Measurements from ENCODE around the gene ABCC1. TPM values are rescaled to one million over a fixed set of nuclear protein-coding genes. Genes with fewer than 3 reads are reported as not detected.
"Not testable (repeated sequence)": the region's sequence is repeated elsewhere in the genome, so short reads cannot be mapped to it uniquely, and the experiment has no call there.

ABCC1 gene
- total RNA-seq, 2 donors from 2014 or later = 33.4 to 87.7 TPM

DNA sequence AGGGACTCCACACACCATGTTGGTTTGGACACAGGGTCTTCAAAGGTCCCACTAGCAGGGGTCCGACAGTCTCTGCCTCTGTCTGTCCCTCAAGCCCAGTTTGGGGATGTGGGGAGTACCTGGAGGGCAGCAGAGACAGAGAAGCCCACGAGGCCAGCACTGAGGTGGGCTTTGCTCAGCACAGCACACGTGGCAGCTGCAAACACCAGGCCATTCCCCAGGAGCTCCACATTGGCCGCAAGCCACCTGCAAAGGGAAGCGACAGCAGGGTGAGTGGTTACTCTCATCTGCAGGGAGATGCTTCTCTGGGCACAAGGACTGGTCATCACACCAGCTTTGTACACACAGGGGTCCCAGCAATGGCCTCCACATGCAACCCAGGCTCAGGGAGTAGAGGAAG lies 211.9 kb downstream of the ABCC1 start:
- no peak for DNase-seq (ENCODE audit: low spot score)
- Histone ChIP-seq H3K27me3 (replicated peaks; ENCODE audit: insufficient read depth) (no peaks in the 10 kb centered on the region), H3K27ac (no peak overlapping the region), H3K4me3 (no peak overlapping the region), H3K9me3 (no peaks in the 10 kb centered on the region), H3K4me1 (replicated peaks) (no peaks in the 10 kb centered on the region), H3K36me3 (no peaks in the 10 kb centered on the region)
- WGBS = 68% methylated on average over 4 of the region's 5 CpGs
- TF ChIP-seq POLR2AphosphoS5 (IDR thresholded peaks at IDR 0.05) (no peak), POLR2A (IDR thresholded peaks at IDR 0.05) (no peak)
- TF ChIP-seq, protein P1, sequence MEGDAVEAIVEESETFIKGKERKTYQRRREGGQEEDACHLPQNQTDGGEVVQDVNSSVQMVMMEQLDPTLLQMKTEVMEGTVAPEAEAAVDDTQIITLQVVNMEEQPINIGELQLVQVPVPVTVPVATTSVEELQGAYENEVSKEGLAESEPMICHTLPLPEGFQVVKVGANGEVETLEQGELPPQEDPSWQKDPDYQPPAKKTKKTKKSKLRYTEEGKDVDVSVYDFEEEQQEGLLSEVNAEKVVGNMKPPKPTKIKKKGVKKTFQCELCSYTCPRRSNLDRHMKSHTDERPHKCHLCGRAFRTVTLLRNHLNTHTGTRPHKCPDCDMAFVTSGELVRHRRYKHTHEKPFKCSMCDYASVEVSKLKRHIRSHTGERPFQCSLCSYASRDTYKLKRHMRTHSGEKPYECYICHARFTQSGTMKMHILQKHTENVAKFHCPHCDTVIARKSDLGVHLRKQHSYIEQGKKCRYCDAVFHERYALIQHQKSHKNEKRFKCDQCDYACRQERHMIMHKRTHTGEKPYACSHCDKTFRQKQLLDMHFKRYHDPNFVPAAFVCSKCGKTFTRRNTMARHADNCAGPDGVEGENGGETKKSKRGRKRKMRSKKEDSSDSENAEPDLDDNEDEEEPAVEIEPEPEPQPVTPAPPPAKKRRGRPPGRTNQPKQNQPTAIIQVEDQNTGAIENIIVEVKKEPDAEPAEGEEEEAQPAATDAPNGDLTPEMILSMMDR (IDR thresholded peaks at IDR 0.05) = no peak
- intact Hi-C loops (cut with DNase I) = no loop called here

DNA sequence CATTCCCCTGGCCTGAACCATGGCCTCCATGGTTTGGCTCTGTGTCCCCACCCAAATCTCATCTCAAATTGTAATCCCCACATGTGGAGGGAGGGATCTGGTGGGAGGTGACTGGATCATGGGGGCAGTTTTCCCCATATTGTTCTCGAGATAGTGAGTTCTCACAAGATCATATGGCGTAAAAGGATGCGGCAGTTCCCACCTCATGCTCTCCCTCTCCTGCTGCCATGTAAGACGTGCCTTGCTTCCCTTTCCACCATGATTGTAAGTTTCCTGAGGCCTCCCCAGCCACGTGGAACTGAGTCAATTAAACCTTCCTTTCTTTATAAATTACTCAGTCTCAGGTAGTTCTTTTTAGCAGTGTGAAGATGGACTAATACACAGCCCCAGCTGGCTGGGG lies 212.4 kb downstream of the ABCC1 start:
- WGBS = 82% methylated on average over 5 of the region's 5 CpGs
- H3K9me3 ChIP-seq; H3K4me3 ChIP-seq; H3K27me3 ChIP-seq (replicated peaks; ENCODE audit: insufficient read depth); H3K36me3 ChIP-seq; DNase-seq (ENCODE audit: low spot score); H3K4me1 ChIP-seq (replicated peaks); H3K27ac ChIP-seq; intact Hi-C loops (cut with DNase I): not testable (repeated sequence)

DNA sequence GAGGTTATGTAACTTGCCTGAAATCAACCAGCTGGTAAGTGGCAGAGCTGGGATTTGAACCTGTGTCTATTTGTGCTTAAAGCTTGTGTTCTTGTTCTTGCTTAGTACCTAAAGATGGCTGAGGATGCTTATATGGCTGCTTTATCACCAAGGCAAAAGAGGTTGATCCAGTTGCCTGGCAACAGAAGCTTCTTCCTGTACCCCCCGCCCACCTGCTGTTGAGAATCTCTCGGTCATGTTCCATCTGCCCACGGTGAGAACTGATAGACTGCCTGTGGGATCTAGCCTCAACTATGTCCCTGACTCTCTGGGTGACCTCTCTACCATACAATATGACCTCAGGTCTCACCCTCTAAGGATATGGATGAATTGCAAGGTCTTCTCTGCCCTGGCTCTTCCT lies 213.2 kb downstream of the ABCC1 start:
- no peaks in the 10 kb centered on the region for H3K27me3 ChIP-seq (replicated peaks; ENCODE audit: insufficient read depth)
- intact Hi-C loops (cut with DNase I) = no loop called here
- H3K9me3 ChIP-seq = no peaks in the 10 kb centered on the region
- H3K4me1 ChIP-seq (replicated peaks) = no peaks in the 10 kb centered on the region
- DNase-seq (ENCODE audit: low spot score) = no peak
- no peaks in the 10 kb centered on the region for H3K36me3 ChIP-seq
- H3K27ac ChIP-seq = no peak overlapping the region
- WGBS = 75% methylated on average over 3 of the region's 3 CpGs
- no peak overlapping the region for H3K4me3 ChIP-seq
- no peak for TF ChIP-seq POLR2AphosphoS5 (IDR thresholded peaks at IDR 0.05)
- TF ChIP-seq POLR2A (IDR thresholded peaks at IDR 0.05) = no peak
- TF ChIP-seq, protein P1 (IDR thresholded peaks at IDR 0.05) = no peak

DNA sequence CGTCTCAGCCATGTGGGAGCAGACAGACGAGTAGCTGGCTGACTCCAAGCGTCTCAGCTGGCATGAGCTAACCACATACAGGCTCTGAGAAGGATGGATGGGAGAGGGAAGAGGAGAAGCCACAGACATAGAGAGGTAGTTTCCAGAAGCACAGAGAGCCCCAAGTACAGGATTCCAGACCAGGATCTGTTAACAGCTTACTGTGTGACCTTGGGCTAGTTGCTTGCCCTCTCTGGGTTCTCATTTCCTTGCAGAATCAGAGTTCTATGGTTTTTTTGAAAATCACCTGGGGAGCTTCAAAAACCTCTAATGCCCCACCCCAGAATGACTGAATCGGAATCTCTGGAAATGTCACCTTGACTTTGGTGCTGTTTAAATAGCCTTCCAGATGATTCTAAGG lies 213.7 kb downstream of the ABCC1 start:
- WGBS = 94% methylated on average over 4 of the region's 4 CpGs
- TF ChIP-seq POLR2AphosphoS5 (IDR thresholded peaks at IDR 0.05) (no peak), POLR2A (IDR thresholded peaks at IDR 0.05) (no peak)
- TF ChIP-seq, protein P1 (IDR thresholded peaks at IDR 0.05) = no peak
- Histone ChIP-seq H3K27me3 (replicated peaks; ENCODE audit: insufficient read depth) (no peaks in the 10 kb centered on the region), H3K36me3 (no peaks in the 10 kb centered on the region), H3K4me1 (replicated peaks) (no peaks in the 10 kb centered on the region), H3K4me3 (no peak overlapping the region), H3K9me3 (no peaks in the 10 kb centered on the region), H3K27ac (no peak overlapping the region)
- intact Hi-C loops (cut with DNase I) = no loop called here
- DNase-seq (ENCODE audit: low spot score) = no peak

DNA sequence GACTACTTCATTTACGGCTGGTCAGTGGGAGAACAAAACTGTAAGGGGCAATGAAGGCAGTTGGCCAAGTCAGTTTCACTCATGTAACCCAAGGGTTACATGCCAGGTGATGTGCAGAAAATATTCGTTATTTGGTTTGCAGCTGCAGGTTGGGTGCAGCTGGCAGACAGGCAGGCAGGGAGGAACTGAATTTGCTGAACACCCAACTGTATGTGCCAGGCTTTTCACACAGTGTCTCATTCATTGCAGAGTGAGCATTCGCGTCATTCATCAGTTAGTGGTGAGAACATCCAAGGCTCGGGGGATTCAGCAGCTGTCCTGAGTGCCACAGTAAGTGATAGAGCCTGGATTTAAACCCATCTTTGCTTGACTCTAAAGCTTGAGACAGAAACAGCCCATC lies 214.2 kb downstream of the ABCC1 start:
- 74% methylated on average over 5 of the region's 5 CpGs for WGBS
- H3K9me3 ChIP-seq = no peaks in the 10 kb centered on the region
- TF ChIP-seq POLR2A (IDR thresholded peaks at IDR 0.05) (no peak), POLR2AphosphoS5 (IDR thresholded peaks at IDR 0.05) (no peak)
- TF ChIP-seq, protein P1 (IDR thresholded peaks at IDR 0.05) = no peak
- H3K27me3 ChIP-seq (replicated peaks; ENCODE audit: insufficient read depth) = no peaks in the 10 kb centered on the region
- no peak overlapping the region for H3K4me3 ChIP-seq
- intact Hi-C loops (cut with DNase I) = no loop called here
- no peaks in the 10 kb centered on the region for H3K36me3 ChIP-seq
- H3K4me1 ChIP-seq (replicated peaks) = no peaks in the 10 kb centered on the region
- no peak overlapping the region for H3K27ac ChIP-seq
- no peak for DNase-seq (ENCODE audit: low spot score)
